Uterus (tissue), 2 donors: ENCODE measurements around the gene PDIK1L.

ENCODE experiments used
- POLR2A ChIP-seq, 2 donors: fragments of 450-650 bp; IDR thresholded peaks; one replicate each; pipeline ENCODE4 v1.6.1; 2016; ENCODE audit warnings: antibody characterized with exemption in 2 of 2, mild to moderate bottlenecking in 1 of 2, moderate library complexity in 1 of 2
- TF ChIP-seq, protein P1 (sequence below), 4 experiments: fragments of 200-600 bp in 2 of 4; fragments of 450-650 bp in 2 of 4; sonication (generic) in 2 of 4; IDR thresholded peaks; one replicate each; pipeline ENCODE4 v1.5.1; 2016 to 2019; ENCODE audit warnings: antibody characterized with exemption in 4 of 4, mild to moderate bottlenecking in 2 of 4, moderate library complexity in 1 of 4

DNA sequence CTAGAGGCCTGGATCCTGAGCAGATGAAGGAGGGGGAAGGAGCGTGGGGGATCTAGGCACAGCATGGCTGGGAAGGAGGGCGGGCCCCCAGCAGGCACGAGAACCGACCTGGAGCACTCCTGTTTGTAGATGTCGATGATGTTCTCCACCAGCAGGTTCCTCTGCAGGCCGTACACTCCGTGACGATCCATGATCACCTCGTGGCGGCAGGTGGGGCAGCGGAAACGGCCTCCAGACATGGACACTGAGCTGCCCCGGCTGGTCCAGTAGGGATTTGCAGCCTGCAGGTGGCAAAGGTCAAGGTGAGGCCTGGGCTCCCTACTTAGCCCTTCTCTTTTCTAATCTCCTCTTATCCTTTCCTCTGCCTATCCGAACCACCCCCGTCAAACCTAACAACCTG lies 45.5 kb upstream of the PDIK1L start:
- TF ChIP-seq, protein P1, sequence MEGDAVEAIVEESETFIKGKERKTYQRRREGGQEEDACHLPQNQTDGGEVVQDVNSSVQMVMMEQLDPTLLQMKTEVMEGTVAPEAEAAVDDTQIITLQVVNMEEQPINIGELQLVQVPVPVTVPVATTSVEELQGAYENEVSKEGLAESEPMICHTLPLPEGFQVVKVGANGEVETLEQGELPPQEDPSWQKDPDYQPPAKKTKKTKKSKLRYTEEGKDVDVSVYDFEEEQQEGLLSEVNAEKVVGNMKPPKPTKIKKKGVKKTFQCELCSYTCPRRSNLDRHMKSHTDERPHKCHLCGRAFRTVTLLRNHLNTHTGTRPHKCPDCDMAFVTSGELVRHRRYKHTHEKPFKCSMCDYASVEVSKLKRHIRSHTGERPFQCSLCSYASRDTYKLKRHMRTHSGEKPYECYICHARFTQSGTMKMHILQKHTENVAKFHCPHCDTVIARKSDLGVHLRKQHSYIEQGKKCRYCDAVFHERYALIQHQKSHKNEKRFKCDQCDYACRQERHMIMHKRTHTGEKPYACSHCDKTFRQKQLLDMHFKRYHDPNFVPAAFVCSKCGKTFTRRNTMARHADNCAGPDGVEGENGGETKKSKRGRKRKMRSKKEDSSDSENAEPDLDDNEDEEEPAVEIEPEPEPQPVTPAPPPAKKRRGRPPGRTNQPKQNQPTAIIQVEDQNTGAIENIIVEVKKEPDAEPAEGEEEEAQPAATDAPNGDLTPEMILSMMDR (IDR thresholded peaks at IDR 0.05), result no peak
- no peak for TF ChIP-seq POLR2A (IDR thresholded peaks at IDR 0.05)
